A204.1 (cell line): Measurements from ENCODE around the gene PLEKHA5.
"Not testable (repeated sequence)": the region's sequence is repeated elsewhere in the genome, so short reads cannot be mapped to it uniquely, and the experiment has no call there.

ENCODE experiments used
- FAIRE-seq: peaks from 2 replicates; lab custom pipeline; 2012; peaks lifted over from hg19 to GRCh38; lab: Jason Lieb, UNC

PLEKHA5 gene

GRCh38 chr12:19203539-19204506 lies 74.3 kb downstream of the PLEKHA5 start:
- no peak for FAIRE-seq

- no peak for FAIRE-seq
These were observed 75.6 kb downstream of the PLEKHA5 start for GRCh38 chr12:19205120-19205519.

GRCh38 chr12:19206493-19207077 lies 77.1 kb downstream of the PLEKHA5 start:
- FAIRE-seq = no peak

GRCh38 chr12:19208456-19208855 lies 78.9 kb downstream of the PLEKHA5 start:
- no peak for FAIRE-seq

GRCh38 chr12:19209661-19210060 lies 80.1 kb downstream of the PLEKHA5 start:
- no peak for FAIRE-seq

GRCh38 chr12:19211802-19212201 lies 82.3 kb downstream of the PLEKHA5 start:
- no peak for FAIRE-seq

- no peak for FAIRE-seq
These were observed 82.7 kb downstream of the PLEKHA5 start for GRCh38 chr12:19212245-19212644.

- no peak for FAIRE-seq
These were observed 84.5 kb downstream of the PLEKHA5 start for GRCh38 chr12:19214020-19214419.

- no peak for FAIRE-seq
These were observed 85.6 kb downstream of the PLEKHA5 start for GRCh38 chr12:19215115-19215514.

- FAIRE-seq = no peak
These were observed 87.9 kb downstream of the PLEKHA5 start for GRCh38 chr12:19217446-19217845.

GRCh38 chr12:19220205-19220604 lies 90.7 kb downstream of the PLEKHA5 start:
- no peak for FAIRE-seq

- no peak for FAIRE-seq
These were observed 91.4 kb downstream of the PLEKHA5 start for GRCh38 chr12:19220852-19221466.

- FAIRE-seq = no peak
These were observed 93.0 kb downstream of the PLEKHA5 start for GRCh38 chr12:19222558-19222957.

GRCh38 chr12:19223018-19223417 lies 93.5 kb downstream of the PLEKHA5 start:
- peak; percentile 21 for FAIRE-seq

- FAIRE-seq = no peak
These were observed 94.2 kb downstream of the PLEKHA5 start for GRCh38 chr12:19223695-19224094.

GRCh38 chr12:19224746-19225145 lies 95.2 kb downstream of the PLEKHA5 start:
- no peak for FAIRE-seq

- no peak for FAIRE-seq
These were observed 97.8 kb downstream of the PLEKHA5 start for GRCh38 chr12:19227190-19227879.

GRCh38 chr12:19227880-19228210 lies 98.3 kb downstream of the PLEKHA5 start:
- no peak for FAIRE-seq

- FAIRE-seq = not testable (repeated sequence)
These were observed 99.5 kb downstream of the PLEKHA5 start for GRCh38 chr12:19229021-19229420.

- no peak for FAIRE-seq
These were observed 100.8 kb downstream of the PLEKHA5 start for GRCh38 chr12:19230299-19230866.

- no peak for FAIRE-seq
These were observed 101.4 kb downstream of the PLEKHA5 start for GRCh38 chr12:19230896-19231295.

- FAIRE-seq = no peak
These were observed 104.7 kb downstream of the PLEKHA5 start for GRCh38 chr12:19234171-19234704.
